ENCODE data around the gene DCDC2C. TPM values are rescaled to one million over a fixed set of nuclear protein-coding genes. Genes with fewer than 3 reads are reported as not detected.

The DCDC2C gene
- total RNA-seq, 2 donors from 2014 or later: not detected

- Histone ChIP-seq H3K27ac (no peak overlapping the region), H3K27me3 (no peaks in the 10 kb centered on the region), H3K36me3 (no peaks in the 10 kb centered on the region), H3K4me1 (no peaks in the 10 kb centered on the region), H3K4me3 (no peak overlapping the region), H3K9me3 (no peaks in the 10 kb centered on the region), H3K9ac (ENCODE audit: low read depth in 2 of 2, low read length in 2 of 2) (no peak overlapping the region)
- TF ChIP-seq, protein P1, sequence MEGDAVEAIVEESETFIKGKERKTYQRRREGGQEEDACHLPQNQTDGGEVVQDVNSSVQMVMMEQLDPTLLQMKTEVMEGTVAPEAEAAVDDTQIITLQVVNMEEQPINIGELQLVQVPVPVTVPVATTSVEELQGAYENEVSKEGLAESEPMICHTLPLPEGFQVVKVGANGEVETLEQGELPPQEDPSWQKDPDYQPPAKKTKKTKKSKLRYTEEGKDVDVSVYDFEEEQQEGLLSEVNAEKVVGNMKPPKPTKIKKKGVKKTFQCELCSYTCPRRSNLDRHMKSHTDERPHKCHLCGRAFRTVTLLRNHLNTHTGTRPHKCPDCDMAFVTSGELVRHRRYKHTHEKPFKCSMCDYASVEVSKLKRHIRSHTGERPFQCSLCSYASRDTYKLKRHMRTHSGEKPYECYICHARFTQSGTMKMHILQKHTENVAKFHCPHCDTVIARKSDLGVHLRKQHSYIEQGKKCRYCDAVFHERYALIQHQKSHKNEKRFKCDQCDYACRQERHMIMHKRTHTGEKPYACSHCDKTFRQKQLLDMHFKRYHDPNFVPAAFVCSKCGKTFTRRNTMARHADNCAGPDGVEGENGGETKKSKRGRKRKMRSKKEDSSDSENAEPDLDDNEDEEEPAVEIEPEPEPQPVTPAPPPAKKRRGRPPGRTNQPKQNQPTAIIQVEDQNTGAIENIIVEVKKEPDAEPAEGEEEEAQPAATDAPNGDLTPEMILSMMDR (IDR thresholded peaks at IDR 0.05): no peak
- intact Hi-C loops (cut with DNase I): no loop called here
- DNase-seq: no peak
Measured at GRCh38 chr2:3747826-3748225, 44.5 kb downstream of the DCDC2C start.

GRCh38 chr2:3749201-3749600 is 45.8 kb downstream of the DCDC2C start:
- H3K36me3 ChIP-seq: no peaks in the 10 kb centered on the region
- no peak overlapping the region for H3K9ac ChIP-seq (ENCODE audit: low read depth in 2 of 2, low read length in 2 of 2)
- H3K27me3 ChIP-seq: no peaks in the 10 kb centered on the region
- intact Hi-C loops (cut with DNase I): no loop called here
- H3K27ac ChIP-seq: no peak overlapping the region
- no peaks in the 10 kb centered on the region for H3K9me3 ChIP-seq
- H3K4me1 ChIP-seq: no peaks in the 10 kb centered on the region
- no peak overlapping the region for H3K4me3 ChIP-seq
- no peak for DNase-seq
- TF ChIP-seq, protein P1 (IDR thresholded peaks at IDR 0.05): no peak

DNA sequence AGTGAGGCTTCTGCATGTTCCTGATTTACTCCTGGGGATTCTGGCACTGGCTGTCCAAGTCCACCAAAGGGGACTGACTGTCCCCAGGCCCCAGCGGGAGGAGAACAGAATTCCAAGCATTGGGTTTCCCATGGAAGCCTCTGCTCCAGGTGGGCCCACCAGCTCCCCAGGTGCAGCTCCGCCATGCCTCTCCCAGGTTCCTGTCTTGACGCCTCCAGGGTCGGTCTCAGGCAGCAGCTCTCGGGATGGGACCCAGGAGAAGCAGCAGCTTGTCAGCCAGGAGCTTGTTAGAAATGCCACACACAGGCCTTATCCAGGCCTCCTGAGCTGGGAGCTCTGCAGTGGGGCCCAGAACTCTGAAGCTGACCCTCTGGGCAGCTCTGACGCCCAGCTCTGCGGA is 47.9 kb downstream of the DCDC2C start:
- intact Hi-C loops (cut with DNase I): no loop called here
- Histone ChIP-seq H3K4me1 (no peaks in the 10 kb centered on the region), H3K9ac (ENCODE audit: low read depth in 2 of 2, low read length in 2 of 2) (no peak overlapping the region), H3K9me3 (no peaks in the 10 kb centered on the region), H3K27ac (no peak overlapping the region), H3K27me3 (no peaks in the 10 kb centered on the region), H3K36me3 (no peaks in the 10 kb centered on the region), H3K4me3 (no peak overlapping the region)
- TF ChIP-seq, protein P1 (IDR thresholded peaks at IDR 0.05): no peak
- no peak for DNase-seq

GRCh38 chr2:3751806-3752205 is 48.4 kb downstream of the DCDC2C start:
- intact Hi-C loops (cut with DNase I): no loop called here
- Histone ChIP-seq H3K27ac (no peak overlapping the region), H3K27me3 (no peaks in the 10 kb centered on the region)

DNA sequence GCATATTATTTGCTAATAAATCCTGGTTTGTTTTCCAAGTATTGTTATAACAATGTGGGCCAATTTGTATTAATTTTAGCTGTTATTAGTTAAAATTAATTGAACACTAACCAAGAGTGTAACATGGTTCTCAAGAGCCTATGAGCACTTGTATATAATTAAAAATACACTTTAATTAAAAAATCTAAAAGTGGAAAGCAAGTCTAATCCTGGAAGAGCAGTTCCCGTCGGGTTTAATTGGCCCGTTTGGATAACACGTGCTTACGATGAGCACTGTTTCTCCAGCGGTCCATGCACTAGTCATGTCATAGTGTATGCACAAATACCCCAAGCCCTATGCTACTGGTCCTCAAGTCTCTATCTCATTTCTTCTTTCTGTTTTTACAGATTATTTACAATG is 49.0 kb downstream of the DCDC2C start:
- Histone ChIP-seq H3K36me3 (no peaks in the 10 kb centered on the region), H3K9me3 (no peaks in the 10 kb centered on the region), H3K27me3 (no peaks in the 10 kb centered on the region), H3K4me3 (no peak overlapping the region), H3K9ac (ENCODE audit: low read depth in 2 of 2, low read length in 2 of 2) (no peak overlapping the region), H3K4me1 (no peaks in the 10 kb centered on the region), H3K27ac (no peak overlapping the region)
- intact Hi-C loops (cut with DNase I): no loop called here
- DNase-seq: no peak
- TF ChIP-seq, protein P1 (IDR thresholded peaks at IDR 0.05): no peak

More at GRCh38 chr2:3751806-3752205, 48.4 kb downstream of the DCDC2C start:
- no peak for DNase-seq
- no peak overlapping the region for H3K9ac ChIP-seq (ENCODE audit: low read depth in 2 of 2, low read length in 2 of 2)
- H3K9me3 ChIP-seq: no peaks in the 10 kb centered on the region
- TF ChIP-seq, protein P1 (IDR thresholded peaks at IDR 0.05): no peak
- H3K4me1 ChIP-seq: no peaks in the 10 kb centered on the region
- no peak overlapping the region for H3K4me3 ChIP-seq
- no peaks in the 10 kb centered on the region for H3K36me3 ChIP-seq

DNA sequence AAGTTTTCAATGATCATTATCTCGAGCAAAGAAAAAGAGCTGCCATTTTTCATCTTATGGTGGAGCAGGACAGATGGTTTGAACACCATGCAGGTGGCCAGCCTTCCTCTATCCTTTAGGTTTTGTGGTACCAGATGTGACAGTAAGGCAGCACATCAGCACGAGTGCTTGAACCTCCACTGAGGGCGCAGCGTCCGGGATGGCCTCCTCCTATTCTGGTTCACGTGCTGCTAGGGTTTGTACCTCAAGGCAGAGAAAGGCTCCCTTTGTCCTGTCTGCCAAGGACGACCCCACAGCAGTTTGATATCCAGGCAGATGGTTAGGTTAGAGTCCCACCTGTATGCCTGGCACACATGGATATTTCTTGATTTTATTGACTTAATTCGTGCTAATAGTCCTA is 50.2 kb downstream of the DCDC2C start:
- Histone ChIP-seq H3K9me3 (no peaks in the 10 kb centered on the region), H3K4me3 (no peak overlapping the region)
- intact Hi-C loops (cut with DNase I): no loop called here

More for the DNA sequence above, 50.2 kb downstream of the DCDC2C start:
- Histone ChIP-seq H3K4me1 (no peaks in the 10 kb centered on the region), H3K36me3 (no peaks in the 10 kb centered on the region), H3K27me3 (no peaks in the 10 kb centered on the region), H3K9ac (ENCODE audit: low read depth in 2 of 2, low read length in 2 of 2) (no peak overlapping the region), H3K27ac (no peak overlapping the region)
- DNase-seq: no peak
- TF ChIP-seq, protein P1 (IDR thresholded peaks at IDR 0.05): no peak
